Sciatic nerve (tissue), 2 donors: ENCODE results near the gene ATXN1. TPM values are rescaled to one million over a fixed set of nuclear protein-coding genes. Genes with fewer than 3 reads are reported as not detected.
A peak's percentile ranks its signal among the peaks of the same experiment; 100 is the strongest.
"Not testable (repeated sequence)": the region's sequence is repeated elsewhere in the genome, so short reads cannot be mapped to it uniquely, and the experiment has no call there.

Source experiments
- ATAC-seq: fragments of 200-7000 bp; cut with Tn5 transposase; one replicate; pipeline ENCODE4 v1.9.1; 2020; ENCODE audit warnings: mild to moderate bottlenecking, moderate library complexity
- DNase-seq: peaks from one replicate; pipeline ENCODE4 v3.0.0-alpha.2; 2020; ENCODE audit warnings: low spot score
- intact Hi-C: fragments of 100-400 bp; cut with DNase I; formaldehyde crosslinking; loops from one replicate; pipeline ENCODE4 v1.14.2; 2022
- total RNA-seq: library from RNA; stranded (reverse); fragmentation: NEBNext Ultra II Directional; extraction: Animal tissue kit (Norgen Biotek cat#: 25700); gene quantifications from one replicate; pipeline ENCODE4 v1.2.1, GENCODE V29; 2021
- donor health status: DM: no; HTN: no; CAD: no.
- donor health status: DM: no; HTN: no; CAD: no.

The ATXN1 gene
- total RNA-seq, 1 donor from 2014 or later = 70.0 TPM

GRCh38 chr6:16389642-16390041 lies 371.6 kb downstream of the ATXN1 start:
- no peak for ATAC-seq
- DNase-seq = no peak
- intact Hi-C loops = no loop called here

GRCh38 chr6:16388488-16388887 lies 372.8 kb downstream of the ATXN1 start:
- DNase-seq (no peak), ATAC-seq (peak; percentile 55)
- intact Hi-C loops = no loop called here

GRCh38 chr6:16386057-16386456 lies 375.2 kb downstream of the ATXN1 start:
- ATAC-seq (no peak), DNase-seq (no peak)
- intact Hi-C loops = no loop called here

GRCh38 chr6:16383607-16384206 lies 377.6 kb downstream of the ATXN1 start:
- DNase-seq (no peak), ATAC-seq (no peak)
- intact Hi-C loops = no loop called here

- intact Hi-C loops = not testable (repeated sequence)
Measured at GRCh38 chr6:16381968-16382367, 379.3 kb downstream of the ATXN1 start.

GRCh38 chr6:16380220-16380809 lies 380.9 kb downstream of the ATXN1 start:
- intact Hi-C loops = no loop called here
- ATAC-seq (no peak), DNase-seq (no peak)

More at GRCh38 chr6:16381968-16382367, 379.3 kb downstream of the ATXN1 start:
- DNase-seq, ATAC-seq: not testable (repeated sequence)

GRCh38 chr6:16378360-16378759 lies 382.9 kb downstream of the ATXN1 start:
- ATAC-seq, intact Hi-C loops, DNase-seq: not testable (repeated sequence)

GRCh38 chr6:16377470-16377869 lies 383.8 kb downstream of the ATXN1 start:
- ATAC-seq = no peak

GRCh38 chr6:16375843-16376242 lies 385.4 kb downstream of the ATXN1 start:
- no peak for DNase-seq
- intact Hi-C loops = no loop called here
- no peak for ATAC-seq

More at GRCh38 chr6:16377470-16377869, 383.8 kb downstream of the ATXN1 start:
- no peak for DNase-seq
- intact Hi-C loops = no loop called here

- intact Hi-C loops = no loop called here
- DNase-seq (no peak), ATAC-seq (no peak)
Measured at GRCh38 chr6:16375206-16375605, 386.1 kb downstream of the ATXN1 start.

GRCh38 chr6:16374461-16375200 lies 386.6 kb downstream of the ATXN1 start:
- intact Hi-C loops = no loop called here
- peak; percentile 51 for ATAC-seq

GRCh38 chr6:16374016-16374415 lies 387.2 kb downstream of the ATXN1 start:
- no peak for ATAC-seq
- intact Hi-C loops = no loop called here

More at GRCh38 chr6:16374461-16375200, 386.6 kb downstream of the ATXN1 start:
- DNase-seq = no peak

GRCh38 chr6:16372029-16372776 lies 389.1 kb downstream of the ATXN1 start:
- ATAC-seq = no peak
- intact Hi-C loops = no loop called here
- no peak for DNase-seq

More at GRCh38 chr6:16374016-16374415, 387.2 kb downstream of the ATXN1 start:
- DNase-seq = no peak

GRCh38 chr6:16371401-16371800 lies 389.9 kb downstream of the ATXN1 start:
- no peak for ATAC-seq
- intact Hi-C loops = no loop called here
- no peak for DNase-seq

- intact Hi-C loops = no loop called here
- no peak for DNase-seq
- no peak for ATAC-seq
Measured at GRCh38 chr6:16370943-16371342, 390.3 kb downstream of the ATXN1 start.

GRCh38 chr6:16369989-16370388 lies 391.3 kb downstream of the ATXN1 start:
- ATAC-seq = no peak
- intact Hi-C loops = no loop called here
- no peak for DNase-seq

- DNase-seq (no peak), ATAC-seq (no peak)
- intact Hi-C loops = no loop called here
Measured at GRCh38 chr6:16369140-16369745, 392.0 kb downstream of the ATXN1 start.

- no peak for ATAC-seq
- intact Hi-C loops = no loop called here
- no peak for DNase-seq
Measured at GRCh38 chr6:16367571-16367970, 393.7 kb downstream of the ATXN1 start.

GRCh38 chr6:16363749-16364148 lies 397.5 kb downstream of the ATXN1 start:
- ATAC-seq (no peak), DNase-seq (no peak)
- intact Hi-C loops = no loop called here
